Heart right ventricle (tissue), 16 donors: ENCODE data around the gene ENOX1. TPM values are rescaled to one million over a fixed set of nuclear protein-coding genes. Genes with fewer than 3 reads are reported as not detected.

Experiments
- ATAC-seq, 8 donors: fragments of 200-7000 bp; cut with Tn5 transposase; one replicate each; pipeline ENCODE4 v1.9.1; 2020; ENCODE audit warnings: mild to moderate bottlenecking in 8 of 8, moderate library complexity in 8 of 8, moderate number of reproducible peaks in 1 of 8
- DNase-seq, 2 donors: peaks; one replicate each; pipeline ENCODE4 v3.0.0-alpha.2; 2020
- H3K27ac ChIP-seq, 10 donors: fragments of 200-600 bp; sonication (generic) in 2 of 10; one replicate each; pipeline versions ENCODE4 v1.5.0 to v1.8.0; 2020 to 2022; ENCODE audit warnings: mild to moderate bottlenecking in 3 of 10
- H3K27me3 ChIP-seq, 7 donors: fragments of 200-600 bp; one replicate each; pipeline ENCODE4 v1.8.0; 2021 to 2022; ENCODE audit warnings: mild to moderate bottlenecking in 2 of 7
- H3K36me3 ChIP-seq, 9 donors: fragments of 200-600 bp; sonication (generic) in 1 of 9; one replicate each; pipeline versions ENCODE4 v1.5.0 to v1.8.0; 2020 to 2022; ENCODE audit warnings: mild to moderate bottlenecking in 2 of 9
- H3K4me1 ChIP-seq, 9 donors: fragments of 200-600 bp; sonication (generic) in 1 of 9; one replicate each; pipeline versions ENCODE4 v1.5.0 to v1.8.0; 2020 to 2022; ENCODE audit warnings: mild to moderate bottlenecking in 4 of 9
- H3K4me3 ChIP-seq, 10 donors: fragments of 200-600 bp; sonication (generic) in 2 of 10; one replicate each; pipeline versions ENCODE4 v1.5.0 to v1.8.0; 2020 to 2022; ENCODE audit warnings: mild to moderate bottlenecking in 7 of 10, moderate library complexity in 2 of 10
- H3K9me3 ChIP-seq, 11 donors: fragments of 200-600 bp in 10 of 11; sonication (generic) in 2 of 11; one replicate each; pipeline versions ENCODE4 v1.5.0 to v1.8.0; 2013 to 2022; ENCODE audit warnings: mild to moderate bottlenecking in 2 of 11, control low read depth in 1 of 11, moderate library complexity in 1 of 11
- CTCF ChIP-seq, 9 donors: fragments of 200-600 bp; sonication (generic) in 2 of 9; IDR thresholded peaks; one replicate each; pipeline versions ENCODE4 v1.5.0 to v1.8.0; 2021 to 2022; ENCODE audit warnings: antibody characterized with exemption in 9 of 9, mild to moderate bottlenecking in 5 of 9, moderate library complexity in 1 of 9
- WGBS, 2 donors: extraction: QIAGEN DNeasy Blood & Tissue Kit; methylation state at CpG; one replicate each; pipeline ENCODE4 v1.1.7; 2013; ENCODE audit warnings: inconsistent platforms in 1 of 2; 5-methylcytosine and 5-hydroxymethylcytosine counted together
- intact Hi-C, 10 donors: fragments of 100-400 bp; cut with DNase I; formaldehyde crosslinking; loops; one replicate each; pipeline versions ENCODE4 v1.11.1 to v1.14.2; 2022
- polyA plus RNA-seq, 2 donors: library from polyadenylated mRNA; stranded (reverse); fragments of 200-250 nt; gene quantifications; one replicate each; pipeline ENCODE4 v1.2.3, GENCODE V29; 2013
- total RNA-seq, 10 donors: library from RNA; stranded (reverse); fragmentation: NEBNext Ultra II Directional in 3 of 10; extraction: Animal tissue kit (Norgen Biotek cat#: 25700) in 3 of 10; gene quantifications; one replicate each; pipeline versions ENCODE4 v1.2.1 to v1.2.4, GENCODE V29; 2021 to 2023
- donor health status: Arrhythmogenic right ventricular cardiomyopathy.
- donor health status: ischemic (EF 13 %, LVEDD 7.1; RV severe dilation, severe dysfunction).
- donor health status: healthy with polysubstance abuse.
- donor health status: DM: no; HTN: yes; CAD: no.
- donor health status: DM: no; HTN: no; CAD: no.
- donor health status: ischemic (EF 25% LVEDD 6.9; RV normal size, moderate dysfunction).
- donor health status: ischemic (EF 25% LVEDD 5.7; RV mildly dilated, moderate dysfunction).
- donor health status: healthy.
- donor health status: DM: yes; HTN: yes; CAD: no.
- donor health status: Ischemic cardiomyopathy.
- donor health status: ischemic (EF 35%, LVEDD 5.7; RV mildly dilated, moderate dysfunction).
- donor health status: nonischemic (EF 11% LVEDD 7.7; RV severe dilation, severe dysfunction).
- donor health status: DM: yes; HTN: yes; CAD: no.
- donor health status: PGD.
- donor health status: ischemic (EF 29% LVEDD 5.4; RV normal size, mild dysfunction).
- donor health status: nonischemic (EF 23%, LVEDD 6.1; RV moderate dilation, normal function).

ENOX1 gene
- total and polyA plus RNA-seq, 12 donors = 2.0 to 10.4 (median 7.1) TPM

- TF ChIP-seq CTCF (IDR thresholded peaks at IDR 0.05) = no peak
- Histone ChIP-seq H3K9me3 (no peaks in the 10 kb centered on the region), H3K27me3 (no peaks in the 10 kb centered on the region), H3K4me3 (no peak overlapping the region), H3K36me3 (no peaks in the 10 kb centered on the region), H3K4me1 (peaks cover 0 to 15% (median 4%) of the 10 kb centered on the region in 9 donors), H3K27ac (no peak overlapping the region)
- intact Hi-C loops = loop anchor here in 1 of 10 donors (10.0 kb wide), 1 partner anchor 306 kb away; the partner anchor contains the start of gene ENOX1
- 92 to 97% methylated on average over 4 of the region's 4 CpGs for WGBS, 2 donors
- ATAC-seq (no peak), DNase-seq (no peak)
Observed at GRCh38 chr13:43478902-43479301, 307.9 kb downstream of the ENOX1 start.

GRCh38 chr13:43478211-43478610 is 308.6 kb downstream of the ENOX1 start:
- Histone ChIP-seq H3K4me1 (peaks cover 0 to 22% (median 11%) of the 10 kb centered on the region in 9 donors), H3K27ac (no peak overlapping the region), H3K27me3 (no peaks in the 10 kb centered on the region), H3K9me3 (no peaks in the 10 kb centered on the region), H3K36me3 (no peaks in the 10 kb centered on the region), H3K4me3 (no peak overlapping the region)
- DNase-seq (no peak), ATAC-seq (no peak)
- intact Hi-C loops = loop anchor here in 1 of 10 donors (10.0 kb wide), 1 partner anchor 307 kb away; the partner anchor contains the start of gene ENOX1
- TF ChIP-seq CTCF (IDR thresholded peaks at IDR 0.05) = no peak
- 58 to 78% methylated on average over 4 of the region's 4 CpGs for WGBS, 2 donors

- DNase-seq (no peak), ATAC-seq (peak in 4 of 8 donors; percentile 22 to 74 (median 50))
- H3K9me3 ChIP-seq = no peaks in the 10 kb centered on the region
- no peak overlapping the region for H3K4me3 ChIP-seq
- H3K4me1 ChIP-seq = peaks cover 0 to 33% (median 27%) of the 10 kb centered on the region in 9 donors
- no peak overlapping the region for H3K27ac ChIP-seq
- no peak for TF ChIP-seq CTCF (IDR thresholded peaks at IDR 0.05)
- WGBS, 2 donors = 69 to 76% methylated on average over 2 of the region's 2 CpGs
- no peaks in the 10 kb centered on the region for H3K36me3 ChIP-seq
- no peaks in the 10 kb centered on the region for H3K27me3 ChIP-seq
- intact Hi-C loops = loop anchor here in 1 of 10 donors (10.0 kb wide), 1 partner anchor 310 kb away; the partner anchor contains the start of gene ENOX1
Observed at GRCh38 chr13:43475140-43475539, 311.6 kb downstream of the ENOX1 start.

GRCh38 chr13:43473437-43473836 is 313.3 kb downstream of the ENOX1 start:
- Histone ChIP-seq H3K27ac (peak overlapping the region in 4 of 10 donors; percentile 1 to 63 (median 28)), H3K4me3 (no peak overlapping the region), H3K36me3 (no peaks in the 10 kb centered on the region), H3K9me3 (no peaks in the 10 kb centered on the region), H3K27me3 (no peaks in the 10 kb centered on the region), H3K4me1 (peaks cover 0 to 33% (median 27%) of the 10 kb centered on the region in 9 donors)
- no peak for TF ChIP-seq CTCF (IDR thresholded peaks at IDR 0.05)
- DNase-seq = peak in 1 of 2 donors; percentile 19
- 10 to 20% methylated on average over 1 of the region's 1 CpG for WGBS, 2 donors
- ATAC-seq = peak; percentile 16 to 82 (median 73)
- intact Hi-C loops = loop anchor here in 1 of 10 donors (10.0 kb wide), 1 partner anchor 311 kb away; the partner anchor contains the start of gene ENOX1
